ENCODE data around the gene NRF1. TPM values are rescaled to one million over a fixed set of nuclear protein-coding genes. Genes with fewer than 3 reads are reported as not detected.
"Not testable (repeated sequence)": the region's sequence is repeated elsewhere in the genome, so short reads cannot be mapped to it uniquely, and the experiment has no call there.

The NRF1 gene
- total and polyA plus RNA-seq, 4 donors, result 4.9 to 23.4 (median 14.3) TPM

DNA sequence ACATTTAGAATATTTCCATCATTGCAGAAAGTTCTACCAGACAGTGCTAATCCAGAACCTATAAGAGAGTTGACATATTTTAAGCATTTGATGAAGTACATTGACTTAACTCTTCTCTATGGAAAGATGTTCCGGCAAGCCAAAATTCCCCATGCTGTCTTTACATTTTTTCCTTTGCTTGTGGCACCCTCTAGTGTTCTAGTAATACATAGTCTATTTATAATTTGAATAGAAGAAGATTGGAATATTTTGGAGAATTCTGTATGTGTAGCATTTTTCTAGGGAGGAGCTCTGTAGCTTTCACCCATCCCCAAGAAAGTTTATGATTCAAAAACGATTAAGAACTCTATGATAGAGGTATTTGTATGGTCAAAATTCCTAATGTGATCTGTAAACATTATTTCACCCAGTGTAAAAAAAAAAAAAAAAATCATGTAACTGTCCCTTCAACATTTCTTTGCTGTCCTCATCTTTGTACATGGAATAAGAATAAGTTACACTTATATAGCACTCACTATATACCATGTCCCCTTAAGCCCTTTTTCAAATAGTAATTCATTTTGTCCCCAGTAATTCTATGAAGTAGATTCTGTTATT, 33.2 kb downstream of the NRF1 start:
- ATAC-seq (ENCODE audit: low FRiP score) (no peak), DNase-seq (no peak)
- WGBS, 2 donors, result 20 to 33% methylated on average over 2 of the region's 2 CpGs
- Histone ChIP-seq H3K4me3 (ENCODE audit: low read length in 2 of 2) (no peak overlapping the region), H3K27me3 (ENCODE audit: control insufficient read depth in 1 of 2, insufficient read depth in 2 of 2, low read length in 1 of 2) (no peaks in the 10 kb centered on the region), H3K9me3 (ENCODE audit: control insufficient read depth, low read length) (no peaks in the 10 kb centered on the region), H3K4me1 (ENCODE audit: control insufficient read depth in 1 of 2, insufficient read depth in 2 of 2, low read length in 2 of 2) (no peaks in the 10 kb centered on the region), H3K27ac (ENCODE audit: low read depth in 1 of 2, low read length in 2 of 2) (no peak overlapping the region), H3K36me3 (ENCODE audit: control insufficient read depth in 1 of 2, insufficient read depth in 2 of 2, low read length in 1 of 2) (no peaks in the 10 kb centered on the region)
- intact Hi-C loops (cut with DNase I), result loop anchor here (5.0 to 10.0 kb wide), 2 partner anchors 160 to 277 kb away; no protein-coding TSS in a partner anchor

- H3K27me3 ChIP-seq (ENCODE audit: control insufficient read depth in 1 of 2, insufficient read depth in 2 of 2, low read length in 1 of 2), result no peaks in the 10 kb centered on the region
- H3K9me3 ChIP-seq (ENCODE audit: control insufficient read depth, low read length), result no peaks in the 10 kb centered on the region
- H3K4me3 ChIP-seq (ENCODE audit: low read length in 2 of 2), result no peak overlapping the region
- intact Hi-C loops (cut with DNase I), result loop anchor here in 1 of 2 donors (10.0 kb wide), 1 partner anchor 162 kb away; no protein-coding TSS in a partner anchor
- ATAC-seq (ENCODE audit: low FRiP score) (no peak), DNase-seq (no peak)
- H3K27ac ChIP-seq (ENCODE audit: low read depth in 1 of 2, low read length in 2 of 2), result no peak overlapping the region
- H3K36me3 ChIP-seq (ENCODE audit: control insufficient read depth in 1 of 2, insufficient read depth in 2 of 2, low read length in 1 of 2), result no peaks in the 10 kb centered on the region
- no peaks in the 10 kb centered on the region for H3K4me1 ChIP-seq (ENCODE audit: control insufficient read depth in 1 of 2, insufficient read depth in 2 of 2, low read length in 2 of 2)
- 54 to 62% methylated on average over 4 of the region's 4 CpGs for WGBS, 2 donors
Observed at GRCh38 chr7:129646369-129647021, 35.0 kb downstream of the NRF1 start.

DNA sequence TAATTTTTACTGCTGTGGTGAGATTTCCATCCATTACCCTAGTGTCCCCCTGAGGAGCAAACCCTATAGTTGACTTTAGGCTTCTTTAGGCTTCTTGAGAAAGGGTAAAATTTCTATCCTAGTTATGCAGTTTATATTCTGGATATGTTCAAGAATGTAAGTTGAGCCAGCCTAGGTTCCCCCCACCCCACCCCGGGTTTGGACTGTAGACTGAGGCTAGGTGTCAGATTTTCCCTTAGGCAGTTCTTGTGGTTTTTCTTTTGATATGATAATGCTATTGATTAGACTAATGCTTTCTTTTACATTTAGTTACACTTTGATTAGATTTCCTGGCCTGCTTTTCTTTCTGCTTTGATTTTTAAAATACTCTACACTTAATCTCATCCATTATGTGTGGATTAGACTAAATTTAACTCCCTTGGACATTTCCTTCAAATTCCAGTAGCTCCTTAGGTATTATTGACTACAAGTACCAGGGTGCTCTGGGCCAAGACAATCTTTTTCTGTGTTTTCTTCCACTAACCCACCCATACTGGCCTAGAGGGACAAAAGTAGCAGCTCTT, 37.7 kb downstream of the NRF1 start:
- 91 to 95% methylated on average over 1 of the region's 1 CpG for WGBS, 2 donors
- no peaks in the 10 kb centered on the region for H3K9me3 ChIP-seq (ENCODE audit: control insufficient read depth, low read length)
- ATAC-seq (ENCODE audit: low FRiP score) (no peak), DNase-seq (no peak)
- H3K4me3 ChIP-seq (ENCODE audit: low read length in 2 of 2), result no peak overlapping the region
- intact Hi-C loops (cut with DNase I), result loop anchor here in 1 of 2 donors (10.0 kb wide), 1 partner anchor 164 kb away; no protein-coding TSS in a partner anchor
- no peaks in the 10 kb centered on the region for H3K27me3 ChIP-seq (ENCODE audit: control insufficient read depth in 1 of 2, insufficient read depth in 2 of 2, low read length in 1 of 2)
- no peaks in the 10 kb centered on the region for H3K36me3 ChIP-seq (ENCODE audit: control insufficient read depth in 1 of 2, insufficient read depth in 2 of 2, low read length in 1 of 2)
- H3K27ac ChIP-seq (ENCODE audit: low read depth in 1 of 2, low read length in 2 of 2), result no peak overlapping the region
- H3K4me1 ChIP-seq (ENCODE audit: control insufficient read depth in 1 of 2, insufficient read depth in 2 of 2, low read length in 2 of 2), result no peaks in the 10 kb centered on the region

DNA sequence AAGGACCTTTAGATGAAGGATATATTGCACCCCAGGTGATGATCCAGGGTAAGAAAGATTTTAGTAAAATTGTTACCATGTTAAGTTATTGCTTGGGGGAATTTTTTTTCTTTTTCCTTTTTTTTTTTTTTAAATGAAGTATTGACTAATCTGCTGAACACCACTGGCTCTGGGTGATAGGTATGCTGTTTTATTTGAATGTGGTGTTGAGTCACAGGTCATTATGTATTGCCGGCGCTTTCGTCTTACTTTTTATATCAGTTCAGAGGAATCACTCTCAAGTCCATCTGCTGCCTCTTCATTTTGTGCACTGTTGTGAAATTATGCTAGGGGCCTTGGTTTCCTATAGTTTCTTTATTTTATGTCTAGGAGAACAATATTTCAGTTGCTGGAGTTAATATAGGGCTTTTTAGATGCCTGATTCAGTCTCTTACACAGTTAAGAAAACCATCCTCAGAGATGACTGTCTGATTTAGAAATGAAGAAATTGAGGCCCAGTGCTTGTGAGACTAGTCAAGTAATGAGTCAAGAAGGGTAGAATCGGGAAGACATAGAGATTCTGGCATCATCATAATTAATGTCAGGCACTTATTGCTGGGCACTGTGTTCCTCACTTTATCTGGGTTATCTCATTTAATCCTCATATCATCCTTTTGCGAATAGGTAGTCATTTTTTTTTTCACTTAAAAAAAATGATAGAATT, 38.7 kb downstream of the NRF1 start:
- no peak overlapping the region for H3K4me3 ChIP-seq (ENCODE audit: low read length in 2 of 2)
- no peaks in the 10 kb centered on the region for H3K27me3 ChIP-seq (ENCODE audit: control insufficient read depth in 1 of 2, insufficient read depth in 2 of 2, low read length in 1 of 2)
- DNase-seq, result no peak
- ATAC-seq (ENCODE audit: low FRiP score), result no peak
- H3K9me3 ChIP-seq (ENCODE audit: control insufficient read depth, low read length), result no peaks in the 10 kb centered on the region
- H3K4me1 ChIP-seq (ENCODE audit: control insufficient read depth in 1 of 2, insufficient read depth in 2 of 2, low read length in 2 of 2), result no peaks in the 10 kb centered on the region
- intact Hi-C loops (cut with DNase I), result no loop called here
- no peak overlapping the region for H3K27ac ChIP-seq (ENCODE audit: low read depth in 1 of 2, low read length in 2 of 2)
- 95 to 96% methylated on average over 5 of the region's 5 CpGs for WGBS, 2 donors
- H3K36me3 ChIP-seq (ENCODE audit: control insufficient read depth in 1 of 2, insufficient read depth in 2 of 2, low read length in 1 of 2), result no peaks in the 10 kb centered on the region

- DNase-seq (no peak), ATAC-seq (ENCODE audit: low FRiP score) (no peak)
- Histone ChIP-seq H3K9me3 (ENCODE audit: control insufficient read depth, low read length) (no peaks in the 10 kb centered on the region), H3K4me3 (ENCODE audit: low read length in 2 of 2) (no peak overlapping the region), H3K27me3 (ENCODE audit: control insufficient read depth in 1 of 2, insufficient read depth in 2 of 2, low read length in 1 of 2) (no peaks in the 10 kb centered on the region), H3K36me3 (ENCODE audit: control insufficient read depth in 1 of 2, insufficient read depth in 2 of 2, low read length in 1 of 2) (no peaks in the 10 kb centered on the region), H3K4me1 (ENCODE audit: control insufficient read depth in 1 of 2, insufficient read depth in 2 of 2, low read length in 2 of 2) (no peaks in the 10 kb centered on the region), H3K27ac (ENCODE audit: low read depth in 1 of 2, low read length in 2 of 2) (no peak overlapping the region)
- 94 to 100% methylated on average over 1 of the region's 1 CpG for WGBS, 2 donors
- intact Hi-C loops (cut with DNase I), result no loop called here
Observed at GRCh38 chr7:129652914-129653313, 41.4 kb downstream of the NRF1 start.

GRCh38 chr7:129655811-129656210, 44.3 kb downstream of the NRF1 start:
- DNase-seq (no peak), ATAC-seq (ENCODE audit: low FRiP score) (no peak)
- no peaks in the 10 kb centered on the region for H3K27me3 ChIP-seq (ENCODE audit: control insufficient read depth in 1 of 2, insufficient read depth in 2 of 2, low read length in 1 of 2)
- intact Hi-C loops (cut with DNase I), result no loop called here
- peaks cover 0 to 2% of the 10 kb centered on the region in 2 donors for H3K36me3 ChIP-seq (ENCODE audit: control insufficient read depth in 1 of 2, insufficient read depth in 2 of 2, low read length in 1 of 2)
- 90 to 93% methylated on average over 3 of the region's 3 CpGs for WGBS, 2 donors
- no peaks in the 10 kb centered on the region for H3K9me3 ChIP-seq (ENCODE audit: control insufficient read depth, low read length)
- no peak overlapping the region for H3K4me3 ChIP-seq (ENCODE audit: low read length in 2 of 2)
- no peaks in the 10 kb centered on the region for H3K4me1 ChIP-seq (ENCODE audit: control insufficient read depth in 1 of 2, insufficient read depth in 2 of 2, low read length in 2 of 2)
- no peak overlapping the region for H3K27ac ChIP-seq (ENCODE audit: low read depth in 1 of 2, low read length in 2 of 2)

- 91 to 95% methylated on average over 8 of the region's 8 CpGs for WGBS, 2 donors
- Histone ChIP-seq H3K9me3 (ENCODE audit: control insufficient read depth, low read length) (no peaks in the 10 kb centered on the region), H3K36me3 (ENCODE audit: control insufficient read depth in 1 of 2, insufficient read depth in 2 of 2, low read length in 1 of 2) (peaks cover 0 to 2% of the 10 kb centered on the region in 2 donors), H3K27me3 (ENCODE audit: control insufficient read depth in 1 of 2, insufficient read depth in 2 of 2, low read length in 1 of 2) (no peaks in the 10 kb centered on the region), H3K4me3 (ENCODE audit: low read length in 2 of 2) (no peak overlapping the region), H3K4me1 (ENCODE audit: control insufficient read depth in 1 of 2, insufficient read depth in 2 of 2, low read length in 2 of 2) (no peaks in the 10 kb centered on the region), H3K27ac (ENCODE audit: low read depth in 1 of 2, low read length in 2 of 2) (no peak overlapping the region)
- DNase-seq (no peak), ATAC-seq (ENCODE audit: low FRiP score) (no peak)
- intact Hi-C loops (cut with DNase I), result no loop called here
Observed at GRCh38 chr7:129657363-129657762, 45.8 kb downstream of the NRF1 start.

- intact Hi-C loops (cut with DNase I), result loop anchor here in 1 of 2 donors (5.0 kb wide), 1 partner anchor 167 kb away; no protein-coding TSS in a partner anchor
- H3K36me3 ChIP-seq (ENCODE audit: control insufficient read depth in 1 of 2, insufficient read depth in 2 of 2, low read length in 1 of 2), result not testable (repeated sequence)
Observed at GRCh38 chr7:129659907-129660306, 48.4 kb downstream of the NRF1 start.

More at GRCh38 chr7:129659907-129660306, 48.4 kb downstream of the NRF1 start:
- not testable (repeated sequence) for H3K4me3 ChIP-seq (ENCODE audit: low read length in 2 of 2); DNase-seq; H3K4me1 ChIP-seq (ENCODE audit: control insufficient read depth in 1 of 2, insufficient read depth in 2 of 2, low read length in 2 of 2); ATAC-seq (ENCODE audit: low FRiP score); H3K27me3 ChIP-seq (ENCODE audit: control insufficient read depth in 1 of 2, insufficient read depth in 2 of 2, low read length in 1 of 2); H3K27ac ChIP-seq (ENCODE audit: low read depth in 1 of 2, low read length in 2 of 2); H3K9me3 ChIP-seq (ENCODE audit: control insufficient read depth, low read length)
- 73 to 75% methylated on average over 2 of the region's 2 CpGs for WGBS, 2 donors

All from aorta (tissue), 5 donors.